ENCODE data around the gene FBXO28.

Gene FBXO28

DNA sequence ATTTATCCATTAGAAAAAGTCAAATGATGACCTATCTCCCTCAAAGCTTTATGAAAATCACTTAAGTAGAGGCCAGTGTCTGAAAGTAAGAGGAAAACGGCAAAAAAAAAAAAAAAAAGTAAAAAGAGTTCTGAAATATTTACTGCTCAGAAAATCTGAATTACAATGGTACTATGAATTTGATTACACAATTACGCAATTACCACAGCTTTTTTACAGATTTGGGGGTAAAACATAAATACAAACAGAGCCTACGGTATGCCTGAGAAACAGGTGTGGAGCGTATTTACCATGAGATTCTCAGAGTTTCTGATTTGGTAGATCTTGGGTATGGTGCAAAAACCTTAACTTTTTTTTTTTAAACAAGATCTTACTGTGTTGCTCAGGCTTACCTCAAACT is 15.9 kb upstream of the FBXO28 start:
- TF ChIP-seq, protein P1, sequence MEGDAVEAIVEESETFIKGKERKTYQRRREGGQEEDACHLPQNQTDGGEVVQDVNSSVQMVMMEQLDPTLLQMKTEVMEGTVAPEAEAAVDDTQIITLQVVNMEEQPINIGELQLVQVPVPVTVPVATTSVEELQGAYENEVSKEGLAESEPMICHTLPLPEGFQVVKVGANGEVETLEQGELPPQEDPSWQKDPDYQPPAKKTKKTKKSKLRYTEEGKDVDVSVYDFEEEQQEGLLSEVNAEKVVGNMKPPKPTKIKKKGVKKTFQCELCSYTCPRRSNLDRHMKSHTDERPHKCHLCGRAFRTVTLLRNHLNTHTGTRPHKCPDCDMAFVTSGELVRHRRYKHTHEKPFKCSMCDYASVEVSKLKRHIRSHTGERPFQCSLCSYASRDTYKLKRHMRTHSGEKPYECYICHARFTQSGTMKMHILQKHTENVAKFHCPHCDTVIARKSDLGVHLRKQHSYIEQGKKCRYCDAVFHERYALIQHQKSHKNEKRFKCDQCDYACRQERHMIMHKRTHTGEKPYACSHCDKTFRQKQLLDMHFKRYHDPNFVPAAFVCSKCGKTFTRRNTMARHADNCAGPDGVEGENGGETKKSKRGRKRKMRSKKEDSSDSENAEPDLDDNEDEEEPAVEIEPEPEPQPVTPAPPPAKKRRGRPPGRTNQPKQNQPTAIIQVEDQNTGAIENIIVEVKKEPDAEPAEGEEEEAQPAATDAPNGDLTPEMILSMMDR (IDR thresholded peaks at IDR 0.05): no peak

DNA sequence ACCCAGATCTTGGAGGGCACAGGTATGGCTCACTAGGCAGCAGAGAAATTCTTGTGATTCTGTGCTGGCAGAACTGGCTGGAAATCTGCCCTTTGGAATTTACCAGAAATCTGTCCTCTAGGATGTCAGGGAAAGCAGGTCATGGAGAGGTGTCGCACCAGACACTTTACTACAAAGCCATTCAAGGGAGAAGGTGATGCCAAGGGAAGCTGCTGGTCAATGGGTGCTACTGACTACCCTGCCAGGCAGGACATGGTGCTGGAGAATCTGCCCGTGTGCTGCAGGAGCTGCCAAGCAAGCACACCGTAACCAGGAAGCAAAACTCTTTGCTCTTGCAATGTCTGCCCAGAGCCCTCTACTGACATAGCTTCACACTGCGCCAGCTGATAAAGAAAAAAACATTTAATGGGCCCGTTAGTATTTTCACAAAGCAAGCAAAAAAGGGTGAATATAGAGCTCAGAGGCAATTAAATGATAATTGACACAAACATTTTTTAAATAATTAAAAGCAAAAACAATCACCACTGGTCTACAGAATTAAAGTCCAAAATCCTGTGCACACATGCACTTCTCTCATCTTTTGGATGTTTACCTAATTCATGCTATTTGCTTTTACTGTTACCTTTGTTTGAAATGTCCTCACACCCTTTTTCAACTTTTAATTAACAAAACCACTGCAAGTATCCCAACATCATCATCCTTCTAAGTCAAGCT is 7.2 kb upstream of the FBXO28 start:
- TF ChIP-seq, protein P1 (IDR thresholded peaks at IDR 0.05): peak; percentile 81

DNA sequence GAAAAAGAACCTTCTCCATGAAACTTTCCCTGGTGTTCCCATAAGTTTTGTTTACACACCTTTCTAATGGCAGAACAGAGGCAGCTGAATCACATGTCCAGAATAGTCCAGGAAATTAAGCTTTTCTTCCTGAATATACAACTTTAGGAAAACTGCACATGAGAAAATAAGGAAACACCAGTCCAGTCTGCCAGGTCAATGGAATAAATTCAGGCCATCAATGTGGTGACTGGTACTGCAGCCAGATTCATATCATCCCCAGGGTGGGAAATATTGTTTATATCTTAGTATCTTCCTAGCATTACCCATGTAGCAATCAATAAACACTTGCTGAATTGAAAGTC is 6.7 kb upstream of the FBXO28 start:
- TF ChIP-seq, protein P1 (IDR thresholded peaks at IDR 0.05): no peak

DNA sequence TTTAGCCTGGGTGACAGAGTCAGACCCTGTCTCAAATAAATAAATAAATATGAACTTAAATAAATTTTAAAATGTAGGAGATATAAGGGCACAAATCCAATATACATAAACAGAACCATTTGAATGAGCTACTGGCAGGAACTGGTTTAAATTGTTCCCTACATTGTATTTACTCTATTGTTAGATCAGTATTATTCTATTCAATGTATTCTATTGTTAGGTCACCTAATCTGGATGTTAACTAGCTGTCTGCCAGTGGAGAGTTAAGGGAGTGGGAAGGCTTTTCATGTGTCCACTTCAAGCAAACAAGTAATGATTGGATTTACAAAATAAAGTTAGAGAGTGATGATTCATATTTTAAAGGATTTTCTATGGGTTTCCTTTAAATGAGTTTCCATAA is 4.9 kb upstream of the FBXO28 start:
- TF ChIP-seq, protein P1 (IDR thresholded peaks at IDR 0.05): no peak

DNA sequence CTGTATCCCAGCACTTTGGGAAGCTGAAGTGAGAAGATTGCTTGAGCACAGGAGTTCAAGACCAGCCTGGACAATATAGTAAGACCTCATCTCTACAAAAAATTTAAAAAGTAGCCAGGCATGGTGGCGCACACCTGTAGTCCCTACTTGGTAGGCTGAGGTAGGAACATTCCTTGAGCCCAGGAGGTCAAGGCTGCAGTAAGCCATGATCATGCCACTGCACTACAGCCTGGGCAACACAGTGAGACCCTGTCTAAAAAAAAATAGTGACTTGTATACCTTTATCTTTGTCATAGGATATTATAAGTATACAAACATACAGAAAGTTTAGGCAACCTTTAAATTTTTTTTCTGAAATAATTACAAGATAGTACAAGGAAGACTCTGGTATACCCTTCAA is 3.9 kb upstream of the FBXO28 start:
- TF ChIP-seq, protein P1 (IDR thresholded peaks at IDR 0.05): no peak

DNA sequence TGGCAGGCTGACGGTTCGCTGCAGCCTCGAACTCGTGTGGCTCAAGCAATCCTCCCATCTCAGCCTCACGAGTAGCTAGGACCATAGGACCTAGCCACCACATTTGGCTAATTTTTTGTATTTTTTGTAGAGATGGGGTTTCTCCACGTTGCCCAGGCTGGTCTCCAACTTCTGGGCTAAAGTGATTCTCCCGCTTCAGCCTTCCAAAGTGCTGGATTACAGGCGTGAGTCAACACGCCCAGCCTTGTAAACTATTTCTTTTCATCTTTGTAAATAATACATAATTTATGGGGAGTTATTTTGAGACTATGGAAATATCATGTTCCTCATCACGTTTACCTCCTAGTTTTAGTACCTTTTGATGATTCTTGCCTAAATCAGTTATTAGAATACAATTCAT is 906 bp upstream of the FBXO28 start:
- TF ChIP-seq, protein P1 (IDR thresholded peaks at IDR 0.05): no peak

DNA sequence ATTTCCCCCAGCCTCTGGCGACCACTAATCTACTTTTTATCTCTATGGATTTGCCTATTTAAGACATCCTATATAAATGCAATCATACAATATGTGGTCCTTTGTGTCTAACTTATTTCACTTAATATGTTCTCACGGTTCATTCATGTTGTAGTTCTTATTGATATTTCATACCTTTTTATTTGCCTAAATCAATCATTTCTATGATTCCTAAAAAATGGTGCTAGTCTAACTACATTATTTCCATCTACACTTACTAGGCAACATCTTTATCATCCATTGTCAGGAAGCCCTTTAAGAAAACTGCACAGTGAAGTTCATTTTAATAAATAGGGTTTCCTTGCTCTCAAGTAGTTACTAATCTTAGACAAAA is 380 bp upstream of the FBXO28 start:
- TF ChIP-seq, protein P1 (IDR thresholded peaks at IDR 0.05): no peak

DNA sequence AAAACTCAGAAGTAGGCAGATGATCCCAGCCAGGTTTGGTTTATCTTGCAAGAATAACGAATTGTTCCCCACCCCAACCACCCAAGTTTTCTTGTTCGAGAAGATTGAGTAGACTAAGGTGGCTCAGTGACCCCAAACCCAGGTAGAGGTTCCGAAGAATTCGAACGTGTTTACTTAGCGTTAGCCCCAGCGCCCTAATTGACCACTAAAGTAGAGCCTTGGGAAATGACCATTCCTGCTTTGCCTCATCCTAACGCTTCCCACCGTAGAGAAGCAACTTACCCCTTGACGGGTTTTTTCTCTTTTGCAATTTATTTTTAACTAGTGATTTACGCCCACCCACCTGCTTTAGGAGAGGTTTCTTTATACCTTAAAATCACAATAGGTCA is 870 bp downstream of the FBXO28 start:
- TF ChIP-seq, protein P1 (IDR thresholded peaks at IDR 0.05): no peak

Measured in LNCAP (cell line).